COLO668 (cell line): ENCODE data around the gene ARHGAP8.
"Not testable (repeated sequence)": the region's sequence is repeated elsewhere in the genome, so short reads cannot be mapped to it uniquely, and the experiment has no call there.

Experiments used
- DNase-seq: peaks from one replicate; lab custom pipeline; 2025; ENCODE audit not compliant: unreplicated experiment; lab: John Stamatoyannopoulos, UW

Gene ARHGAP8

DNA sequence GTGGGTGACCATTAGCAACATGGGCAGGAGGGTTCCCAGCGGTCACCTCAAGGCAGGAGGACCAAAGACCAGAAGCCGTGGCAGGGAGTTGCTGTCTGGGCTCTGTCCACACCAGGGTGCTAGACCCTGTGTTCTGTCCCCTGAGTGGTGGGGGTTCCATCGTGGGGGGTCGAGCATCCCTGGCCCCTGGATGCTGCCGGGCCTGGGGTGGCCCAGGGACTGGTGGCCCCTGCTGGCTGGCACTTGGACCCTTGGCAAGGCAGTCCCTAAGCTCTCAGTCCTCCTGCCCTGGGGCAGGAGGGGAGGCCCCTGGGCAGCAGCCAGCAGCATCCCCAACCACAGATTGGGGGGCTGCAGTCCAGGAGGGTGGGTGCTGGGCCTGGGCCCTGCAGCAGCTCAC is 13.4 kb upstream of the ARHGAP8 start:
- no peak for DNase-seq

DNA sequence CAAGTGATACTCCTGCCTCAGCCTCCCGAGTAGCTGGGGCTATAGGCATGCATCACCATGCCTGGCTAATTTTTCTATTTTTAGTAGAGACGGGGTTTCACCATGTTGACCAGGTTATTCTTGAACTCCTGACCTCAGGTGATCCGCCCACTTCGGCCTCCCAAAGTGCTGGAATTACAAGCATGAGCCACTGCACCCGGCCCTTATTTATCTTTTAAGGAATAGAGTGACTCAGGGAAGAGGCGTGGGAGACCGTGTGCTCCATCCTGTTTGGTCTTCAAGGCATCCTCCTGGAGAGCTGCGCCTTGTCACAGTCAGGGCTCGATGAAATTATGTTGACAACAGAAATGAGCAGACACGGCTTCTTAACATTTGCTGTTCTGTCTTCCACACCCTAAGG is 12.7 kb upstream of the ARHGAP8 start:
- DNase-seq: not testable (repeated sequence)

DNA sequence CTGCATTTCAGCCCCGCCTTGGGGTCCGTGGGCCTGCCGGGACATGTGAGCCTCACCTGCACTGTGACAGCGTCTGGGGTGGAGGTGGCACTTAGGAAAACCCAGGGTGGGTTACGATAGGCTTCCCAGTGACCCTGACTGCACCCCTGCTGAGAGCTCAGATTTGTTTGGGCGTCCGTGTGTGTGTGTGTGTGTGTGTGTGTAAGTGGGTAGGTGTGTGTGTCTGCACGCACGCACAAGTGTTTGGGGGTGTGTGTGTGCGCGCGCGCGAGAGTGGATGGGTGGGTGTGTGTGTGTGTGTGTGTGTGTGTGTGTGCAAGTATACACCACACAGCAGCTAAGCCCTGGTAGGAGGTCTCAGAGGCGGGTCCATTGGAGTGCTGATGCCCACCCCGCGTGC is 12.1 kb upstream of the ARHGAP8 start:
- DNase-seq: no peak

DNA sequence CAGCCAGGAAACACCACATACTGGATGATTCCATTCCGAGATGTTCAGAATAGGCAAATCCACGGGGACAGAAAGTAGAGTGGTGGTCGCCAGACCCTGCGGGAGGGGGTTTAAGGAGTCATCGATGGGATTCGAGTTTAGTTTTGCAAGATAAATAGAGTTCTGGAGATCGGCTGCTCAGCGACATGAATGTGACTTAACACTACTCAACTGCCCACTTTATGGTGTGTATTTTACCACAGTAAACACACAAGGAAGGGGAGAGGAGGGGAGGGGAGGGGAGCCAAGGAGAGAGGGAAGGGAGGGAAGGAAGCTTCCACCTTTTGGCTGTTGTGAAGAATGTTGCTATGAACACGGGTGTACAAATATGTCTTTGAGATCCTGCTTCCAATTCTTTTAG is 10.4 kb upstream of the ARHGAP8 start:
- no peak for DNase-seq

DNA sequence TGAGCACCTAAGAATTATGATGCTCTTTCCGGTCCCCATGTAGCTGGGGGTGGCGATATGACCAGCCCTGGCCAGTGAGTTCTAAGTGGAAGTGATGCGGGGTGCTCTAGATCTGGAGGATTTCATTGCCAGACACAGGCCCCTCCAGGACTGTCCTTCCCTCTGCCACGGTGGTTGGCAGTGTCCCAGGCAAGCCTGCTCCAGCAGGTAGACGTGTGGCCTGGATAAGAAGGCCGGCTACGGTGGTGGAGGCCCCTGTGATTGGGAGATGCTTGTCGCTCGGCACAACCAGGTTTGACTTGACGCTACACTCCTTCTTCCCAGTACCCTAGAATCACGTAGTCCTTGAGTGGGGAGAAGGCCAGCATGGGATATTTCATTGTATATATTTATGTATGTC is 9.1 kb upstream of the ARHGAP8 start:
- DNase-seq: no peak

DNA sequence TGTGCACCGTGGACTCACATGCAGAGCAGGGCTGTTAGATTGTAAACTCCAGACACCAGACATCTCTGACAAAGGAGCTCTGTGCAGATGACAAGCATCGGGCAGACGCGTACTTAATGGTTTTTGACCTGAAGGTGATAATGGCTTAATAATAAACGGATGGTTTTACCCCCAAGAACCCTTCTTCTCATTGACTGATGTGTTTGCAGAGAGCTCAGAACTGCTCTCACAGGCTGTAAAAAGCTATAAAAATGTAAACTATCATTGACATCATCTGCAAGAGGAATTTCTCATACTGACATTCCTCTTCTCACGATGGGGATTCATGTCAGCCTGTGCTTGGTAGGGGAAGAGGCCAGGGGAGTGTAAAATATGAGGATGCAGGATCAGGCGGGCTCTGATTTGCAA is 8.6 kb upstream of the ARHGAP8 start:
- DNase-seq: no peak

DNA sequence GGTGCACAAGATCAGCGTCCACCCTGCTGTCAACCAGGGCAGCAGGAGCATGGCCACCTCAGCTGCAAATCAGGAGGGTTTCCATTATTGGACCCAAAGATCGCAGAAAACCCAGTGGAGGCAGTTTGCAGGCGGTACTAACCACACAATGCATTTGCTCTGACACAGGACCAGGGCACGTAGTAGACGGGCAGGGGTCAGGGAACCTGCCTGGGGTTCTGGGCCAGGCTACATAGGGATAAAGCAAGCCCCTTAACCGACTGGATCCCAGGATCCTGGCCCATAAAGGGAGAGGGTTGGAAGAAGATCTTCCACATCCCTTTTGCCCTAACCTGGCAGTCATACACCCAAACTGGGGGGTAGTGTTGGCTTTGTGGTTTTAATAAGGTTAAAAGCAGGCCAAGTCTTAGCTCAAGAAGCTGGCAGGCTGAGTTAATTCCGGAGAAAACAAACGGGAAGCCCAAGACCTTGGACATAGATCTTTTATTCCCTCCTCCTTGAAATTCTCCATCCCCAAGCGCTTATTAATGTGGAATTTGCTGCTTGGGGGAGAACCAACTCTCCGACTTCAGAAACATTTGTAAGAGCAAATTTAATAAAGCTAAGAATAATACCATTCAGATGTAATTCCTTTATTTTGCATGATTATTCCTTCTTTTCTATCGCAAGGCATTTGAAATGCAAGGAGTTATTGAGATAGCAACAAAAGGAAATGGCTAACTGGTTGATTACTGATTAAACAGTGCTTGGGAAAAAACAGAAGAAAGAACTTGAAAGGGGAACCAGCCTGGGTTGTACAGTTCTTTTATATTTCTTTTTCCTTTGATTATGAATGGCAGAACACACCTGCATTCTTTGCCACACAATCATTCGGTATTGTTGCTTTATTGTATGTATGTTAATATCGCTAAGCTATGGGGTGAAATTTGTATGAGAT is 6.3 kb upstream of the ARHGAP8 start:
- DNase-seq: no peak

DNA sequence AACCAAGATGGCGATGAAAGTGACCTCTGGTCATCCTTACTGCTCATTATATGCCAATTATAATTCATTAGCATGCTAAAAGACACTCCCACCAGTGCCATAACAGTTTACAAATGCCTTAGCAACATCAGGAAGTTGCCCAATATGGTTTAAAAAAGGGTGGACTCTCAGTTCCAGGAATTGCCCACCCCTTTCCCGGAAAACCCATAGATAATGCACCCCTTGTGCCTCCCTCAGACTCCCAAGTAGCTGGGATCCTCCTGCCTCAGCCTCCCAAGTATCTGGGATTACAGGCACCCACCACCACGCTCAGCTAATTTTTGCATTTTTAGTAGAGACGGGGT is 4.6 kb upstream of the ARHGAP8 start:
- not testable (repeated sequence) for DNase-seq

DNA sequence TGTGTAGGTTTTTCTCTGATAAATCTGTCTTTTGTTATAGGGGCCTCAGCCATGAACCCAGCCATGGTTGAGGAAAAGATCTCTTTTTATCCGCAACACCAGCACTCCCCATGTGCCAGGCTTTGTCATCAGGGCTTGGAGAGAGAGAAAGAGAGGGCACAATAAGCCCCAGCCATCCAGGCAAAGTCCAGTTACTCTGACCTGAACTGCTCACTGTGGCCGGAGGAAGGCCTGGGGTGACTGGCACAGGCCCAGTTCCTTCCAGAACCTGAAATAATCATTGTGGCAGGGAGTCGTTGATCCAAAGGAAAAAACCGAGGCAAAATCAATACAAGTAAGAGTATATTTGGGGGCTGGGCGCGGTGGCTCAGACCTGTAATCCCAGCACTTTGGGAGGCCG is 3.9 kb upstream of the ARHGAP8 start:
- no peak for DNase-seq

DNA sequence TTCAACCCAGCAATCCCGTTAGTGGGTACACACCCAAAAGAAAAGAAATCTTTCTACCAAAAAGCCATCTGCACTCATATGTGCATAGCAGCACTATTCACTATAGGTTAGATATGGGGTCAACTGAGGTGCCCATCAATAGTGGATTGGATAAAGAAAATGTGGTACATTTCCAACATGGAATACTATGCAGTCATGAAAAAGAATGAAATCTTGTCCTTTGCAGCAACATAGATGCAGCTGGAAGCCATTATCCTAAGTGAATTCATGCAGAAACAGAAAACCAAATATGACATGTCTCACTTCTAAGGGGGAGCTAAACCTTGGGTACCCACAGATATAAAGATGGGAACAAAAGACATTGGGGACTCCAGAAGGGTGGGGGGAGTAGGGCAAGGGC is 1.9 kb upstream of the ARHGAP8 start:
- no peak for DNase-seq

DNA sequence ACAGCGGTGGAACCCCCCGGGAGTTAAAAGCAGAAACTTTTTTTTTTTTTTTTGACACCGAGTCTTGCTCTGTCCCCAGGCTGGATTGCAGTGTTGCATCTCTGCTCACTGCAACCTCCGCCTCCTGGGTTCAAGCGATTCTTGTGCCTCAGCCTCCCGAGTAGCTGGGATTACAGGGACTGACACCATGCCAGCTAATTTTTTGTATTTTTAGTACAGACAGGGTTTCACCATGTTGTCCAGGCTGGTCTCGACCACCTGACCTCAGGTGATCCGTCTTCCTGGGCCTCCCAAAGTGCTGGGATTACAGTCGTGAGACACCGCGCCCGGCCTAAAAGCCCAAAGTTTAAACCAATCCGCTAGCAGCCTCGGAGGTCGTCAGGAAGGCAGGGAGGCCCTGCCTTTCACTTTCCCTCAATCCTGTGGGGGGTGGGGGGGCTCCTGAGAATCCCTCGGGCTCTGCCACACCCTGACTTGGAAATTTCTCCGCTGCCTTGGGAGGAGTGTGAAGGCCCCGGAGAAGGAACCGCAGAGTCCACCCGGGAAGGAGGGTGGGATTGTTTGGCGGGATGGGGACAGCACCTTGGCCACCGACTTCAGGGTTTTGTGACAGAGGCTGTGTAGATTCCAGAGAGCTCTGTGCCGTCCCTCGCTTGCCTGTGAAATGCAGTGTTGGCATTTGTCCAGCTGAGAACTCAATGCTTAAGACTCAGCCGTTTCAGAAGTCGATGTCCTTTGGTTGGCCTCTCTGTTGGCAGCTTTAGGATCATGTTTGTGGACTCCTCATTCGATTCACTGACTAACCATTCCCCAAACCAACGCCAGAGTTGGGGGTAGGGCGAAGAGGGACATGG is 1.0 kb downstream of the ARHGAP8 start:
- peak; percentile 13 for DNase-seq

DNA sequence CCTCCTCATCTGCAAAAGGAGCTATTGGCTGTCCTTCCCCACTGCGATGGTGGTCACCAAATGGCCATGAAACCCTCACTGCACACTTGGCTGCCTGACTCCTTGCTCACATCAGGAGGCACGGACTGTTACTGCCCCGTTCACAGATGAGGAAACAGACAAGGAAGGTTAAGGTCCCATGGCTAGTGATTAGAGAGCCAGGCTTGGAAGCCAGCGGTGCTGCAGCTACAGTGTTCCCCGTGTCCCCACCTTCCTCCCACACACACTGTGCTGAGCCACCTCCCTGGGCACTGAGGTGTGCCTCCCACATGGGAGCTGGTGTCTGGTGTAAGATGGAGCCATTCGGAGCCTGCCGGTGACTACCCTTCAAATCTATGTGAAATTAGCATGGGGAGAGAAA is 2.6 kb downstream of the ARHGAP8 start:
- no peak for DNase-seq

DNA sequence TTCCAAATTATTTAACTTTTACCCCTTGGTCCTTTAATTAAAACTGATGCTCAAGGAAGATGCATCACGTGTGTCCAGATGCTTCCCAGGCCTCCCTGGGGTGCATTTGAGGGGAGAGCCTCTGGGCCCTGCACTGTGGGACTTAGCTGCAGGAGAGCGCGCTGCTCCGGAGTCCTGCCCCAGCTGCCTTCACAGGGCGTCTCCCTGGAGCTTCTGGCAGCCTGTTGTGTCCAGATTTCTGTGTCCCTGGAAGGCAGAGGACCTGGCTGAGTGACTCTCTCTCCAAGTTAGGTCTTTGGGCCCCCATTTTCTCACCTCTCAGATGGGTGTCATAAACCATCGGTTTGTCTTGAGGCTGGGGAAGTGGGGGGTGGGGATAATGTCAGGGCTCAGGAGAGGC is 3.0 kb downstream of the ARHGAP8 start:
- no peak for DNase-seq

DNA sequence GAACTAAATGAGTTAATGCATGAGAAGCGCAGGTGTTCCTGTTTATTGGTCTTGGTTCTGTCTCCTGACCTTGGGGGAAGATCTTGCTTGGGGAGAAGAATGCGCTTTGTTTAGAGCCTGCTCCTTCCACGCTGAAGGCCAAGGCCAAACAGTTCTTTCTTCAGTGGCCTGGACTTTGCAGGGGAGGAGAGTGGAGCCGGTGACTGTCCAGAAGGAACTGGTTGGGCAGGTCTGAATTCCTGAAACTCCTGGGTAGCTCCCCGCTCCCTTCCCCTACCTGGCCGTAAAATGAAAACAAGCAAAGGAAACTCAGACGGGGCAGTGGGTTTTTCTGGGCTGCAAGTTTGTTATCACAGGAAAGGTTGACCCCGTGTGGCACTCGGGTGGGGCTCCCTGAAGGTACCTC is 3.6 kb downstream of the ARHGAP8 start:
- DNase-seq: peak; percentile 18

DNA sequence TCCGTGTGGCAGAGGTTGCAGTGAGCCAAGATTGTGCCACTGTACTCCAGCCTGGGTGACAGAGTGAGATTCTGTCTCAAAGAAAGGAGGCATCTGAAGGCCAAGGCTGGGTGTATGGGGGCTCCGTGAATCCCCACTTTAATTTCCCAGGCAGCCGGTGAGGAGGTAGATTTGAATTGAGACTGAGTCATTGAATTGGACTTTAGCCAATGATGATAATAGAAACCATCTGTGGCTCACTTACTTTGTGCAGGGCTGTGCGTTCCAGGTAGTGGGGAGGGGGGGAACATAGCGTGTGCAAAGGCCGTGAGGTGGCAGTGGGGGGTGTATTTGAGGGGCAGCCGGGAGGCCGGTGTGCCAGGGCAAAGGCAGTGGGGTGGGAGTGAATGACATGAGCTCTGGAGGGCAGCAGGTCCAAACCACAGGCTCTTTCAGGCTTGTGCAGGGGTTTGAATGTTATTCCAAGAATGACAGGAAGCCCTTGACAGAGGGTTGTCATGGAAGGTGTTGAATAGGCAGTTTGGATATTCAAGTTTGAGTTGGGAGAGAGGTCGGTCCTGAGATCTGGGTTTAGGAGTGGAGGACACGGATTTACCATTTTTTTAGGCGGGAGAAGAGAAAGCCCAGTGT is 6.1 kb downstream of the ARHGAP8 start:
- DNase-seq: peak; percentile 29

DNA sequence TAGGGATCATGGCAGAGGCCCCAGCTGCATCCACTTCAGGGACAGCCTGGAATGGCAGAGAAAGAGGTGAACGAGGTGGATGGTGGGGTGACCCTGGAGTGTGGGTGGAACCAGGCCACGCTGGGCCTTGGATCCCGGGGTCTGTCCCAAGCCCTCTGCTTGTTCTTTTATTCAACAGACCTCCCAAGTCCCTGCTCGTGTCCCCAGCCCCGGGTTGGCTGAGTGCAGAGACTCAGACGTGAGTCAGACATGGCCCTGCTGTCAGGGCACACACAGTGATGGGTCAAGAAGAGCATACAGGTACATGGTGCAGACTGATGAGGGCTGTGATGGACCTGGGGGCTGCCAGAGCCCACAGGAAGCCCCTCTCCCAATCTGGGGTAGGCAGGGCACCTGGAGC is 6.6 kb downstream of the ARHGAP8 start:
- no peak for DNase-seq

DNA sequence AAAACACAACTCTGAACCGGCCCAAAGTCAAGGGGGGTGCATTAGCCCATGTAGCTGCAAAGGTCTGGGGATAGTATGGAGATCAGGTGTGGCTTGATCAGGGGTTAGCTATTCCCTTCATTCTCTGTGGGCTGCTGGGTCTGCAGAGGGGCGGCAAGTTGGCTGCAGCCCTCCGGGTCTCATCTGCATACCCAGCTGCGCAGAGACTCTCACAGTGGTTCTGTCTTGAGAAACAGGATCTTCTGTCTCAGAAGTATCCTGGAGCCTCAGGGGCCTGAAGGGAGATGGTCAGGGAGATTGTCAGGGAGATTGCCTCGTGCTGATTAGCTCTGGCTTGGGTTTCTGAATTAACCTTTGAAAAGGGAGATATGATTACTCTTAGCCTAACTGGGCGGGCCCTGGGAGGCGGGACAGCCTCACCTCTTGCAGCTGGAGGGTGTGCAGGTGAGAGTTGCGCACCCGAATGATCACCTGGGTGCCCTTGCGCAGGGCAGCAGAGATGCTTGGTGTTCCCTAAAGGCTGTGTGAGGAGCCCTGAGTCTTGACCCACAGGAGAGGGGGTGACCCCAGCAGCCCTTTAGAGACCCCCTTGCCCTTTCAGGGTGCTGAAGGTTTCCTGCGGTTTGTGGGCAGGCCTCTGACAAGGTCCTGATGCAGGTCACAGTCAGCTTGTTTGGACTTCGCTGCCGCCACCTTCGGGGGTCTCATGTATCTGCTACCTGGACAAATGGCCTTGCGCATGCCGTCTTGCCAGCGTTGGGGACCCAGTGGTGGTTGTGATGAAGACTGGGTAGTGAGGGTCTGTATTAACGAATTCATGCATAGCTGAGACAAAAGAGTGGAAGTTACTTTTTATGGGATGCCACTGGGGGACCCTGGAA is 7.3 kb downstream of the ARHGAP8 start:
- no peak for DNase-seq

DNA sequence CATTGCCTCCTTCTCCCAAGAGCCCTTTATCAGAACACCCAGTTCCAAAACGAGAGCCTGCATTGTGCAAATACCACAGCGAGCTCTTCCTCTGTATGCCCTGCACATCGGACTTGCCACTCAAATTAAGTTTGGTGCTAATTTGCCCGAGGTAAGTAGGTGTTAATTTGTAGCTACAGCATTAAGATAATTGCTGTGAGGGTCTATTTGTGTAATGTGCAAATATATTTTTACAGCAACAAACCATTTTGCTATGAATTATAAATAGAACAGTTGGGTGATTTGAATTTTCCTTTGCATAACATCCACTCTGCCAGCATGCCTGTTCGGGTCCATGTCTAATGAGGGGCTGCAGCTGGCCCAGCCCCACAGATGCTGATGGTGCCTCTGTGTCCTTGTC is 8.1 kb downstream of the ARHGAP8 start:
- no peak for DNase-seq

DNA sequence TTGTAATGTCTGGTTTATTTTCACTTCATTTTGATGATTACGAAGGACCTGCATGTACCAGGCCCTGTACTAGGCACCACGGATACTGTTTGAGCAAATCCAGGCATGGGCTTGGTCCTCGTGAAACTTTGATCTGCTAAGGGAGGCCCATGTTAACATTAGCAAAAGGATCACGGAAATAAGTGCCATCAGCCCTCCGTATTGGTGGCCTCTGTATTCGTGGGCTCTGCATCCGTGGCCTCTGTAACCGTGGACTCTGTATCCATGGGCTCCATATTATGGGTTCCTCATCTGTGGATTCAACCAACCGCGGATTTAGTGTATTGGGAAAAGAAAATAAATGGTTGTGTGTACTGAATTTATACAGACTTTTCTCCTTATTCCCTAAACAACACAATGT is 8.7 kb downstream of the ARHGAP8 start:
- DNase-seq: no peak

DNA sequence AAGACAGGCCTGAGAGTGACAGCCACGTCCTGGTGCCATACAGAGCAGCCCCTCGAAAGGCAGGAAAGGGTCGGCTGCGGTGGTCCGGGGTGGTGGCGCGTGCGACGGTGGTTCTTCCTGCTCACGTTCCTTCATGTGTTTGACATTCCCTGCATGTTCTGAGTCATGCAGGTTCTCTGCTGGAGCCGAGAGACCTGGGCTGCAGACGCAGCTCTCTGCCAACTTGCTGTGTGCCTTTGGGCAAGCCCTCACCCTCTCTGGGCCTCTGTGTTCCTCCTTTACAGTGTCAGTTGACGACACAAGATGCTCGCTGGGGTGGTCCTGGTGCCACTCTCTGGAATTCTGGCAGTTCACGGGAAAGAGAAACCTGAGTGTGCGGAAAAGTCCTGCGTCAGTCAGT is 12.0 kb downstream of the ARHGAP8 start:
- no peak for DNase-seq

DNA sequence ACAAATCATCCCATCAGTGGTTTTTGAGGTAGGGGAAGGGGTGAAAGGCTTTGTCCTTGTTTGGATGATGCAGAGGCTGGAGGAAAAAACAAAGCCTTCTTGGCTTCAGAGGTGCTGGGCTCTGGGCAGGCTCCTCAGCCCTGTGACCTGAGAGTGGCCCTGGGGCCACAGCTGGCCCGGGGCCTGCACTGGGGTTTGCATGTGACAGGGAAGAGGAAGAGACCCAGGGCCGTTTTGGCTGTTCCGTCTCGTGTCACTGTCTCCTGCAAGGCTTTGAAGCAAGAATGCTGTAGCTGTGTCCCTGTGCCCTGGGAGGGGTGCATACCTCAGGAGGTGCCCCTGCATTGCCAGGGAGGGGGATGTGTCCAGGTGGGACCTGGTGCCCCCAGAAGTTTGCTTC is 12.6 kb downstream of the ARHGAP8 start:
- no peak for DNase-seq
